ENCODE results near the gene HDAC4. TPM values are rescaled to one million over a fixed set of nuclear protein-coding genes. Genes with fewer than 3 reads are reported as not detected.

HDAC4 gene
- total RNA-seq, 1 donor from 2014 or later, result 11.8 TPM

- Mint-ChIP-seq H3K4me3 (ENCODE audit: unreplicated experiment) (no peak overlapping the region), H3K4me1 (ENCODE audit: low read depth, unreplicated experiment) (no peaks in the 10 kb centered on the region), H3K9me3 (ENCODE audit: unreplicated experiment) (no peaks in the 10 kb centered on the region), H3K27ac (ENCODE audit: unreplicated experiment) (no peak overlapping the region), H3K27me3 (ENCODE audit: low read depth, unreplicated experiment) (no peaks in the 10 kb centered on the region), H3K36me3 (ENCODE audit: low read depth, unreplicated experiment) (peaks cover 5% of the 10 kb centered on the region)
- Histone ChIP-seq H3K9me3 (ENCODE audit: insufficient read depth, low read depth, low read length) (no peaks in the 10 kb centered on the region), H3K27me3 (ENCODE audit: insufficient read depth, low read length) (no peaks in the 10 kb centered on the region), H3K36me3 (ENCODE audit: insufficient read depth, low read length) (no peaks in the 10 kb centered on the region), H3K79me2 (ENCODE audit: insufficient read depth, low read length) (no peaks in the 10 kb centered on the region), H3K9ac (ENCODE audit: low read length) (no peak overlapping the region), H3K4me2 (ENCODE audit: low read length) (no peak overlapping the region), H2AFZ (ENCODE audit: low read depth, low read length) (no peak overlapping the region), H3K27ac (ENCODE audit: low read depth, low read length) (no peak overlapping the region), H4K20me1 (ENCODE audit: insufficient read depth, low read length) (no peaks in the 10 kb centered on the region), H3K4me3 (ENCODE audit: insufficient read depth, low read depth, low read length) (no peak overlapping the region), H3K4me1 (ENCODE audit: insufficient read depth, low read length) (no peaks in the 10 kb centered on the region)
- DNase-seq (ENCODE audit: low read depth) (peak; percentile 18), FAIRE-seq (no peak)
- no peak for TF ChIP-seq EZH2 (IDR thresholded peaks at IDR 0.05; ENCODE audit: insufficient read depth, low read length)
- no peak for TF ChIP-seq CTCF (IDR thresholded peaks at IDR 0.05; ENCODE audit: insufficient read depth, low read depth, low read length)
Measured at GRCh38 chr2:239049421-239050251, 351.2 kb downstream of the HDAC4 start.

- Histone ChIP-seq H3K9me3 (ENCODE audit: insufficient read depth, low read depth, low read length) (no peaks in the 10 kb centered on the region), H3K36me3 (ENCODE audit: insufficient read depth, low read length) (no peaks in the 10 kb centered on the region), H4K20me1 (ENCODE audit: insufficient read depth, low read length) (no peaks in the 10 kb centered on the region), H3K4me3 (ENCODE audit: insufficient read depth, low read depth, low read length) (no peak overlapping the region), H2AFZ (ENCODE audit: low read depth, low read length) (no peak overlapping the region), H3K27me3 (ENCODE audit: insufficient read depth, low read length) (no peaks in the 10 kb centered on the region), H3K9ac (ENCODE audit: low read length) (no peak overlapping the region), H3K27ac (ENCODE audit: low read depth, low read length) (no peak overlapping the region), H3K79me2 (ENCODE audit: insufficient read depth, low read length) (no peaks in the 10 kb centered on the region), H3K4me2 (ENCODE audit: low read length) (no peak overlapping the region), H3K4me1 (ENCODE audit: insufficient read depth, low read length) (no peaks in the 10 kb centered on the region)
- DNase-seq (ENCODE audit: low read depth) (no peak), FAIRE-seq (no peak)
- no peaks in the 10 kb centered on the region for H3K9me3 Mint-ChIP-seq (ENCODE audit: unreplicated experiment)
- no peak overlapping the region for H3K4me3 Mint-ChIP-seq (ENCODE audit: unreplicated experiment)
- peaks cover 4% of the 10 kb centered on the region for H3K27me3 Mint-ChIP-seq (ENCODE audit: low read depth, unreplicated experiment)
- TF ChIP-seq EZH2 (IDR thresholded peaks at IDR 0.05; ENCODE audit: insufficient read depth, low read length), result no peak
- no peak for TF ChIP-seq CTCF (IDR thresholded peaks at IDR 0.05; ENCODE audit: insufficient read depth, low read depth, low read length)
- H3K4me1 Mint-ChIP-seq (ENCODE audit: low read depth, unreplicated experiment), result no peaks in the 10 kb centered on the region
- H3K36me3 Mint-ChIP-seq (ENCODE audit: low read depth, unreplicated experiment), result peaks cover 5% of the 10 kb centered on the region
- H3K27ac Mint-ChIP-seq (ENCODE audit: unreplicated experiment), result no peak overlapping the region
Measured at GRCh38 chr2:239048736-239049135, 352.1 kb downstream of the HDAC4 start.

GRCh38 chr2:239047861-239048260, 353.0 kb downstream of the HDAC4 start:
- no peak for FAIRE-seq
- Mint-ChIP-seq H3K36me3 (ENCODE audit: low read depth, unreplicated experiment) (peaks cover under 1% of the 10 kb centered on the region), H3K27me3 (ENCODE audit: low read depth, unreplicated experiment) (peaks cover 13% of the 10 kb centered on the region), H3K4me1 (ENCODE audit: low read depth, unreplicated experiment) (no peaks in the 10 kb centered on the region), H3K9me3 (ENCODE audit: unreplicated experiment) (no peaks in the 10 kb centered on the region), H3K4me3 (ENCODE audit: unreplicated experiment) (no peak overlapping the region), H3K27ac (ENCODE audit: unreplicated experiment) (no peak overlapping the region)
- no peak for DNase-seq (ENCODE audit: low read depth)
- Histone ChIP-seq H3K9ac (ENCODE audit: low read length) (no peak overlapping the region), H3K4me1 (ENCODE audit: insufficient read depth, low read length) (no peaks in the 10 kb centered on the region), H3K4me3 (ENCODE audit: insufficient read depth, low read depth, low read length) (no peak overlapping the region), H3K36me3 (ENCODE audit: insufficient read depth, low read length) (no peaks in the 10 kb centered on the region), H3K9me3 (ENCODE audit: insufficient read depth, low read depth, low read length) (no peaks in the 10 kb centered on the region), H3K79me2 (ENCODE audit: insufficient read depth, low read length) (no peaks in the 10 kb centered on the region), H3K27ac (ENCODE audit: low read depth, low read length) (no peak overlapping the region), H2AFZ (ENCODE audit: low read depth, low read length) (no peak overlapping the region), H3K27me3 (ENCODE audit: insufficient read depth, low read length) (no peaks in the 10 kb centered on the region), H3K4me2 (ENCODE audit: low read length) (no peak overlapping the region), H4K20me1 (ENCODE audit: insufficient read depth, low read length) (no peaks in the 10 kb centered on the region)
- TF ChIP-seq CTCF (IDR thresholded peaks at IDR 0.05; ENCODE audit: insufficient read depth, low read depth, low read length), result no peak
- no peak for TF ChIP-seq EZH2 (IDR thresholded peaks at IDR 0.05; ENCODE audit: insufficient read depth, low read length)
